Activated naive CD8-positive, alpha-beta T cell treated with anti-CD3 and anti-CD28 coated beads for 36 hours (primary cell): ENCODE results near the gene MOSPD3. TPM values are rescaled to one million over a fixed set of nuclear protein-coding genes. Genes with fewer than 3 reads are reported as not detected.
A peak's percentile ranks its signal among the peaks of the same experiment; 100 is the strongest.

Experiments
- DNase-seq: peaks from one replicate; pipeline ENCODE4 v3.0.0; 2021
- H3K27ac Mint-ChIP-seq: one replicate; pipeline ENCODE4 v1.8.0; 2022; ENCODE audit warnings: mild to moderate bottlenecking, moderate library complexity, mixed read lengths
- H3K27me3 Mint-ChIP-seq: one replicate; pipeline ENCODE4 v1.8.0; 2022; ENCODE audit warnings: mild to moderate bottlenecking, mixed read lengths
- H3K36me3 Mint-ChIP-seq: one replicate; pipeline ENCODE4 v1.8.0; 2021; ENCODE audit warnings: mild to moderate bottlenecking, mixed read lengths
- H3K4me1 Mint-ChIP-seq: one replicate; pipeline ENCODE4 v1.8.0; 2021; ENCODE audit warnings: mixed read lengths
- H3K4me3 Mint-ChIP-seq: one replicate; pipeline ENCODE4 v1.8.0; 2022; ENCODE audit warnings: mild to moderate bottlenecking, moderate library complexity, mixed read lengths
- H3K9me3 Mint-ChIP-seq: one replicate; pipeline ENCODE4 v1.8.0; 2022; ENCODE audit warnings: mixed read lengths
- total RNA-seq, 2 experiments: library from RNA; stranded (reverse); gene quantifications; one replicate each; pipeline ENCODE4 v1.2.3, GENCODE V29; 2021

MOSPD3 gene
- total RNA-seq, 2 experiments from 2014 or later, result 9.7 to 10.0 TPM

- Mint-ChIP-seq H3K4me3 (no peak overlapping the region), H3K27me3 (no peaks in the 10 kb centered on the region), H3K4me1 (peaks cover 12% of the 10 kb centered on the region), H3K36me3 (no peaks in the 10 kb centered on the region), H3K9me3 (no peaks in the 10 kb centered on the region), H3K27ac (no peak overlapping the region)
- no peak for DNase-seq
Observed at GRCh38 chr7:100600730-100601038, 11.7 kb upstream of the MOSPD3 start.

- H3K4me1 Mint-ChIP-seq, result peaks cover 13% of the 10 kb centered on the region
- no peak overlapping the region for H3K27ac Mint-ChIP-seq
- no peaks in the 10 kb centered on the region for H3K9me3 Mint-ChIP-seq
- H3K27me3 Mint-ChIP-seq, result no peaks in the 10 kb centered on the region
- DNase-seq, result no peak
- no peaks in the 10 kb centered on the region for H3K36me3 Mint-ChIP-seq
- H3K4me3 Mint-ChIP-seq, result peak overlapping the region; percentile 79
Observed at GRCh38 chr7:100602889-100603725, 9.2 kb upstream of the MOSPD3 start.

GRCh38 chr7:100603726-100604027 lies 8.7 kb upstream of the MOSPD3 start:
- H3K9me3 Mint-ChIP-seq, result no peaks in the 10 kb centered on the region
- peaks cover 13% of the 10 kb centered on the region for H3K4me1 Mint-ChIP-seq
- H3K27me3 Mint-ChIP-seq, result no peaks in the 10 kb centered on the region
- H3K36me3 Mint-ChIP-seq, result no peaks in the 10 kb centered on the region
- peak overlapping the region; percentile 79 for H3K4me3 Mint-ChIP-seq
- peak overlapping the region; percentile 74 for H3K27ac Mint-ChIP-seq
- no peak for DNase-seq

- Mint-ChIP-seq H3K27ac (peak overlapping the region; percentile 74), H3K9me3 (no peaks in the 10 kb centered on the region), H3K4me3 (peak overlapping the region; percentile 79), H3K36me3 (no peaks in the 10 kb centered on the region), H3K4me1 (peaks cover 13% of the 10 kb centered on the region), H3K27me3 (no peaks in the 10 kb centered on the region)
- peak; percentile 82 for DNase-seq
Observed at GRCh38 chr7:100604028-100604975, 8.0 kb upstream of the MOSPD3 start.

GRCh38 chr7:100604976-100605911 lies 7.1 kb upstream of the MOSPD3 start:
- Mint-ChIP-seq H3K4me1 (peaks cover 13% of the 10 kb centered on the region), H3K27ac (no peak overlapping the region)

GRCh38 chr7:100606313-100606712 lies 6.0 kb upstream of the MOSPD3 start:
- Mint-ChIP-seq H3K4me1 (peaks cover 15% of the 10 kb centered on the region), H3K9me3 (no peaks in the 10 kb centered on the region), H3K36me3 (no peaks in the 10 kb centered on the region), H3K4me3 (no peak overlapping the region), H3K27ac (no peak overlapping the region), H3K27me3 (no peaks in the 10 kb centered on the region)
- no peak for DNase-seq

More at GRCh38 chr7:100604976-100605911, 7.1 kb upstream of the MOSPD3 start:
- no peaks in the 10 kb centered on the region for H3K9me3 Mint-ChIP-seq
- H3K27me3 Mint-ChIP-seq, result no peaks in the 10 kb centered on the region
- no peaks in the 10 kb centered on the region for H3K36me3 Mint-ChIP-seq
- peak overlapping the region; percentile 79 for H3K4me3 Mint-ChIP-seq
- peak; percentile 56 for DNase-seq

GRCh38 chr7:100607111-100607510 lies 5.2 kb upstream of the MOSPD3 start:
- H3K9me3 Mint-ChIP-seq, result no peaks in the 10 kb centered on the region
- peaks cover 15% of the 10 kb centered on the region for H3K4me1 Mint-ChIP-seq
- no peak overlapping the region for H3K4me3 Mint-ChIP-seq
- DNase-seq, result no peak
- no peaks in the 10 kb centered on the region for H3K36me3 Mint-ChIP-seq
- no peaks in the 10 kb centered on the region for H3K27me3 Mint-ChIP-seq
- no peak overlapping the region for H3K27ac Mint-ChIP-seq

GRCh38 chr7:100609958-100610357 lies 2.4 kb upstream of the MOSPD3 start:
- no peaks in the 10 kb centered on the region for H3K9me3 Mint-ChIP-seq
- no peaks in the 10 kb centered on the region for H3K27me3 Mint-ChIP-seq
- no peak overlapping the region for H3K27ac Mint-ChIP-seq
- no peaks in the 10 kb centered on the region for H3K36me3 Mint-ChIP-seq
- H3K4me3 Mint-ChIP-seq, result no peak overlapping the region
- peaks cover 18% of the 10 kb centered on the region for H3K4me1 Mint-ChIP-seq
- no peak for DNase-seq

GRCh38 chr7:100612730-100613390 lies 520 bp downstream of the MOSPD3 start:
- no peak overlapping the region for H3K27ac Mint-ChIP-seq
- H3K9me3 Mint-ChIP-seq, result no peaks in the 10 kb centered on the region
- DNase-seq, result no peak

GRCh38 chr7:100613412-100614175 lies 1.3 kb downstream of the MOSPD3 start:
- Mint-ChIP-seq H3K27me3 (no peaks in the 10 kb centered on the region), H3K9me3 (no peaks in the 10 kb centered on the region), H3K4me1 (peaks cover 10% of the 10 kb centered on the region), H3K27ac (no peak overlapping the region), H3K4me3 (peak overlapping the region; percentile 79), H3K36me3 (no peaks in the 10 kb centered on the region)
- DNase-seq, result no peak

More at GRCh38 chr7:100612730-100613390, 520 bp downstream of the MOSPD3 start:
- Mint-ChIP-seq H3K36me3 (no peaks in the 10 kb centered on the region), H3K4me1 (peaks cover 10% of the 10 kb centered on the region), H3K4me3 (peak overlapping the region; percentile 97), H3K27me3 (no peaks in the 10 kb centered on the region)

GRCh38 chr7:100614308-100614861 lies 2.0 kb downstream of the MOSPD3 start:
- H3K36me3 Mint-ChIP-seq, result no peaks in the 10 kb centered on the region
- H3K27me3 Mint-ChIP-seq, result no peaks in the 10 kb centered on the region
- H3K27ac Mint-ChIP-seq, result no peak overlapping the region
- no peak overlapping the region for H3K4me3 Mint-ChIP-seq
- no peaks in the 10 kb centered on the region for H3K9me3 Mint-ChIP-seq
- peaks cover 10% of the 10 kb centered on the region for H3K4me1 Mint-ChIP-seq
- no peak for DNase-seq

- no peak for DNase-seq
Observed at GRCh38 chr7:100620239-100620638, 7.9 kb downstream of the MOSPD3 start.

GRCh38 chr7:100620804-100621203 lies 8.5 kb downstream of the MOSPD3 start:
- Mint-ChIP-seq H3K4me1 (peaks cover 2% of the 10 kb centered on the region), H3K36me3 (no peaks in the 10 kb centered on the region), H3K27ac (no peak overlapping the region), H3K4me3 (no peak overlapping the region), H3K27me3 (no peaks in the 10 kb centered on the region), H3K9me3 (no peaks in the 10 kb centered on the region)
- DNase-seq, result no peak

More at GRCh38 chr7:100620239-100620638, 7.9 kb downstream of the MOSPD3 start:
- no peaks in the 10 kb centered on the region for H3K9me3 Mint-ChIP-seq
- no peak overlapping the region for H3K27ac Mint-ChIP-seq
- H3K4me3 Mint-ChIP-seq, result no peak overlapping the region
- H3K4me1 Mint-ChIP-seq, result no peaks in the 10 kb centered on the region
- H3K36me3 Mint-ChIP-seq, result no peaks in the 10 kb centered on the region
- H3K27me3 Mint-ChIP-seq, result no peaks in the 10 kb centered on the region
